Cardiac muscle cell (in vitro differentiated cells and primary cell): ENCODE results near the gene EIF2B5. TPM values are rescaled to one million over a fixed set of nuclear protein-coding genes. Genes with fewer than 3 reads are reported as not detected.
A peak's percentile ranks its signal among the peaks of the same experiment; 100 is the strongest.

Source experiments
- DNase-seq, 2 donors: peaks; one replicate each; pipeline versions ENCODE4 v3.0.0 to v3.0.0-alpha.2; 2010 to 2017; ENCODE audit warnings: low read depth in 1 of 2, low spot score in 1 of 2
- H3K27ac ChIP-seq: fragments of 200-600 bp; sonication (generic); 2 replicates; pipeline ENCODE4 v1.5.1; 2016
- H3K27me3 ChIP-seq: fragments of 200-600 bp; sonication (generic); 2 replicates; pipeline ENCODE4 v1.6.0; 2016; ENCODE audit warnings: control low read depth
- H3K36me3 ChIP-seq: fragments of 200-600 bp; sonication (generic); 2 replicates; pipeline ENCODE4 v1.5.1; 2016; ENCODE audit warnings: control low read depth
- H3K4me1 ChIP-seq: fragments of 200-600 bp; sonication (generic); 2 replicates; pipeline ENCODE4 v1.8.1; 2017; ENCODE audit warnings: low read depth, mild to moderate bottlenecking, mixed run types
- H3K4me3 ChIP-seq: fragments of 200-600 bp; sonication (generic); 2 replicates; pipeline ENCODE4 v1.5.1; 2016; ENCODE audit warnings: mild to moderate bottlenecking
- H3K9me3 ChIP-seq: fragments of 200-600 bp; sonication (generic); 2 replicates; pipeline ENCODE4 v1.5.1; 2017; ENCODE audit warnings: low read depth, mild to moderate bottlenecking, control low read depth
- polyA plus RNA-seq: library from polyadenylated mRNA; unstranded; fragments of >200 nt; fragmentation: Nextera tagmentation; extraction: Ambion mirVana; gene quantifications from 2 replicates; pipeline ENCODE4 v1.2.1, GENCODE V29; 2016
- total RNA-seq: library from RNA; depleted of rRNA; stranded (reverse); fragments of >200 nt; gene quantifications from 2 replicates; pipeline ENCODE4 v1.2.3, GENCODE V29; 2016
- TF ChIP-seq, protein P1 (sequence below): IDR thresholded peaks from 2 replicates; pipeline ENCODE4 v1.5.1; 2012; ENCODE audit warnings: low read depth, mild to moderate bottlenecking, low read length

EIF2B5 gene
- 38.2 and 82.1 TPM in 2 replicates for total RNA-seq
- polyA plus RNA-seq, result 55.7 and 57.5 TPM in 2 replicates

DNA sequence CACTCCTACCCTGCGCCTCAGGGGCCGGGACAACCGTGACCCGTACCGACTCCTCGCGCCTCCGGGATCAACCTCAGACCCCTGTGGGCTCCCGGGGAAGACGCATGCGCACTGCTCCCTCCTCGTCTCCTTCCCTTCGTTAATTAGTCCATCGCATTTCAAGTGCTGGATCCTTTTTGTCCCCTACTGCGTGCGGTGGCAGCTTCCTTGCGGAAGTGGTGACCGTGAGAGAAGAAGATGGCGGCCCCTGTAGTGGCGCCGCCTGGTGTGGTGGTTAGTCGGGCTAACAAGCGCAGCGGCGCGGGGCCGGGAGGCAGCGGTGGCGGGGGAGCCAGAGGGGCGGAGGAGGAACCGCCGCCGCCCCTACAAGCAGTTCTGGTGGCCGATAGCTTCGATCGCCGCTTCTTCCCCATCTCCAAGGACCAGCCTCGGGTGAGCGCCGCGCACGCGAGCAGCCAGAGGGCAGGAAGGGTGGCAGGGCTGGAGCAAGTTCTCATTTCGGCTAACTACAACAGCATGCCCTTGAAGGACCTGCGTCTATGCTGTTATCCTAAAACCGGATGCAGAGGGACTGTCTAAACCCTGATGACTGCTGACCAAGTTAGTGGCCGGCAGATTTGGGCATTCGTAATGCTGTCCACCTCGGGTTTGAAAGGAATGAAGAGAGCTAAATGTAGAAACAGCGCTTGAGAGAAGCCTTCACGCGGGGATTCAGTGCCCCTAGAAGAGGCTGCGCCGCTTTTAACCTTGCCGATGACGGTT is at the start of gene EIF2B5:
Gene EIF2B5, plus strand, starts transcription at position 210 of the 762 bp plus-strand sequence. Its CDS starts 28 bp downstream, at position 238.
- Histone ChIP-seq H3K36me3 (peaks cover under 1% of the 10 kb centered on the region), H3K9me3 (no peaks in the 10 kb centered on the region), H3K4me3 (peak within 1 kb of the TSS; percentile 93), H3K27ac (peak within 1 kb of the TSS; percentile 76), H3K4me1 (peaks cover 8% of the 10 kb centered on the region), H3K27me3 (no peaks in the 10 kb centered on the region)
- peak; percentile 94 for DNase-seq
- TF ChIP-seq, protein P1, sequence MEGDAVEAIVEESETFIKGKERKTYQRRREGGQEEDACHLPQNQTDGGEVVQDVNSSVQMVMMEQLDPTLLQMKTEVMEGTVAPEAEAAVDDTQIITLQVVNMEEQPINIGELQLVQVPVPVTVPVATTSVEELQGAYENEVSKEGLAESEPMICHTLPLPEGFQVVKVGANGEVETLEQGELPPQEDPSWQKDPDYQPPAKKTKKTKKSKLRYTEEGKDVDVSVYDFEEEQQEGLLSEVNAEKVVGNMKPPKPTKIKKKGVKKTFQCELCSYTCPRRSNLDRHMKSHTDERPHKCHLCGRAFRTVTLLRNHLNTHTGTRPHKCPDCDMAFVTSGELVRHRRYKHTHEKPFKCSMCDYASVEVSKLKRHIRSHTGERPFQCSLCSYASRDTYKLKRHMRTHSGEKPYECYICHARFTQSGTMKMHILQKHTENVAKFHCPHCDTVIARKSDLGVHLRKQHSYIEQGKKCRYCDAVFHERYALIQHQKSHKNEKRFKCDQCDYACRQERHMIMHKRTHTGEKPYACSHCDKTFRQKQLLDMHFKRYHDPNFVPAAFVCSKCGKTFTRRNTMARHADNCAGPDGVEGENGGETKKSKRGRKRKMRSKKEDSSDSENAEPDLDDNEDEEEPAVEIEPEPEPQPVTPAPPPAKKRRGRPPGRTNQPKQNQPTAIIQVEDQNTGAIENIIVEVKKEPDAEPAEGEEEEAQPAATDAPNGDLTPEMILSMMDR, result peak; percentile 51

DNA sequence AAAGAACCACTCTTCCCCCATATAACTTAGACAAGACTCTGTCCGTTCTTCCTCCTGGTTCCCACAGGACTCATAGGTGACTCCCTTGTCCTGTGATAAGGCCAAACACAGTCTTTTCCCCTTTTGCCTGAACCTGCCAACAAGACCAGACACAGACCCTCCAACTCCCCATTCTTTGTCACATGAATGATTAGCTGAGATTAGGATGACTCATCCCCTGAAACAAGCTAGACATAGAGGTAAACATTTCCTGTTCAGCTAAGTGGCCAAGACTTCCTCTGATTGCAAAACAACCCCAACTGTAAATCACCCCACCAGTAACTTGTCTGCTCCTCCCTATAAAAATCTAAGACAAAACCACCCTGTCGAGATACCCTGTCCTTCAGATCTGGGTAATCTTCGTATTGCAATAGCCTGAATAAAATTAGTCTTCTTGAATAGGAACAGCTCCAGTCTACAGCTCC is 49.7 kb upstream of the EIF2B5 start:
- peak in 1 of 2 donors; percentile 59 for DNase-seq
- no peak overlapping the region for H3K27ac ChIP-seq
- no peaks in the 10 kb centered on the region for H3K4me1 ChIP-seq
- no peaks in the 10 kb centered on the region for H3K9me3 ChIP-seq
- no peaks in the 10 kb centered on the region for H3K27me3 ChIP-seq
- TF ChIP-seq, protein P1, result no peak
- H3K4me3 ChIP-seq, result no peak overlapping the region
- no peaks in the 10 kb centered on the region for H3K36me3 ChIP-seq

DNA sequence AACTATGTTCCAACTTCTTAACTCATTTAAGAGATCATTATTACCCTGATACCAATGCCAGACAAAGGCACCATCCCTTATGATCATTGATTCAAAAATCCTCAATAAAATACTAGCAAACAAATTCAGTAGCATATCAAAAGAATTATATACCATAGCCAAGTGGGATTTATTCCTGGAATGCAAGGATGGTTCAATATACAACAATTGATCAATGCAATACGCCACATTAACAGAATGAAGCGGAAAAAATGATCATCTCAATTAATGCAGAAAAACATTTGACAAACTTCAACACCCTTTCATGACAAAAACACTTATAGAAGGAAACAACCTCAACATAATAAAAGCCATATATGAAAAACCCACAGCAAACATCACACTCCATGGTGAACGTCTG is 43.0 kb upstream of the EIF2B5 start:
- no peaks in the 10 kb centered on the region for H3K4me1 ChIP-seq
- H3K27ac ChIP-seq, result no peak overlapping the region
- no peak overlapping the region for H3K4me3 ChIP-seq
- no peaks in the 10 kb centered on the region for H3K36me3 ChIP-seq
- no peak for DNase-seq
- H3K9me3 ChIP-seq, result no peaks in the 10 kb centered on the region
- TF ChIP-seq, protein P1, result no peak
- H3K27me3 ChIP-seq, result no peaks in the 10 kb centered on the region

DNA sequence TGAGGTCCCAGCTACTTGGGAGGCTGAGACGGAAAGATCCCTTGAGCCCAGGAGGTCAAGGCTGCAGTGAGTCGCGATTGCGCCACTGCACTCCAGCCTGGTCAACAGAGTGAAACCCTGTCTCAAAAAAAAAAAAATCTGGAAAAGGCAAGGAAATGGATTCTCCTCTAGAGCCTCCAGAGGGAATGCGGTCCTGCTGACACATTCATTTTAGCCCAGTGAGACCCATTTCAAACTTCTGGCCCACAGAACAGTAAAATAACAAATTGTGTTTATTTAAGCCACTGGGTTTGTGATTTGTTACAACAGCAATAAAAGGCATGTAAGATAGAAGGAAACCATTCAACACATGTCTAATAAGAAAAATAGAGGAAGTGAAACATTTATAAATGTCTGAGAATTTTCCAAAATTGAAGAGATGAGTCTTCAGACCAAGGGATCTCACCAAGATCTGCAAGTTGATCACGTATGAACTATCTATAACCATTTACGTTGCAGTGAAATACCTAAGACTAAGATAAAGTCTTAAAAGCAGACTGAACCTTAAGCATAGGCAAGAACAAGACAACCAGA is 38.3 kb upstream of the EIF2B5 start, which contains the start of gene HTR3E:
Gene HTR3E, plus strand, starts transcription at position 254 of the 573 bp plus-strand sequence. CDS start 466 bp downstream, outside the sequence.
- Histone ChIP-seq H3K27ac (no peak within 1 kb of the TSS), H3K4me1 (no peaks in the 10 kb centered on the region), H3K27me3 (no peaks in the 10 kb centered on the region), H3K9me3 (no peaks in the 10 kb centered on the region), H3K36me3 (no peaks in the 10 kb centered on the region), H3K4me3 (no peak within 1 kb of the TSS)
- TF ChIP-seq, protein P1, result no peak
- DNase-seq, result no peak

DNA sequence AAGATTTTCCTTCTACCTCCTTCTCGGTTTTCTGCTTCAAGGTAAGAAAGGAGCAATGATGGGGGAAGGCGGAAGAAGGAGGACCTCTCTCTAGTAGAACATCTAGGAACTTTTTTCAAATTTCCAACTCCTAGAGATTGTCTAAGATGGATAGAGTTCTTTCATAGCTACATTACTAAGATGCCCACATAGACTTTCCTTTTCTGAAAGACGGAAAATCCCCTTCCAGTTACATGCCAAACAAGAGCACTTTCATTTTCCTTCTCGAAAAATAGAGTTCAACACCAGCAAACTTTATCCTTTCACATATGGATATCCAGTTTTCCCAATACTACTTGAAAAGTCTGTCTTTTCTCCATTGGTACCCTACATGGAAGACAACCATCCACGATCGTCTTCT is 37.6 kb upstream of the EIF2B5 start:
- Histone ChIP-seq H3K27ac (no peak overlapping the region), H3K4me3 (no peak overlapping the region), H3K4me1 (no peaks in the 10 kb centered on the region), H3K9me3 (no peaks in the 10 kb centered on the region), H3K27me3 (no peaks in the 10 kb centered on the region), H3K36me3 (no peaks in the 10 kb centered on the region)
- no peak for DNase-seq
- TF ChIP-seq, protein P1, result no peak
